Naive thymus-derived CD4-positive, alpha-beta T cell (primary cell): Measurements from ENCODE around the gene FBXW7. TPM values are rescaled to one million over a fixed set of nuclear protein-coding genes. Genes with fewer than 3 reads are reported as not detected.

ENCODE experiments used
- ATAC-seq: fragments of 150-1000 bp; cut with Tn5 transposase; 2 replicates; pipeline ENCODE4 v1.10.0; 2021; ENCODE audit warnings: mild to moderate bottlenecking, moderate library complexity
- CTCF ChIA-PET: fragments of 350-600 bp; sonication (Branson Sonifier 250); formaldehyde crosslinking; loops from one replicate; lab custom pipeline; 2021; ENCODE audit warnings: antibody characterized with exemption; lab: Charles Lee
- POLR2A ChIA-PET: fragments of 350-600 bp; sonication (Branson Sonifier 250); formaldehyde crosslinking; loops from one replicate; lab custom pipeline; 2021; ENCODE audit warnings: antibody characterized with exemption, inconsistent platforms; lab: Charles Lee
- DNase-seq, 9 donors: peaks; one replicate each; pipeline versions ENCODE4 v3.0.0 to v3.0.0-alpha.2; 2020 to 2022; ENCODE audit warnings: mixed read lengths in 1 of 9
- H3K27ac ChIP-seq: one replicate; pipeline ENCODE4 v1.7.0; 2013; ENCODE audit warnings: mild to moderate bottlenecking, low read depth, low read length, moderate library complexity
- H3K27me3 ChIP-seq, 2 donors: one replicate each; pipeline ENCODE4 v1.7.0; 2013; ENCODE audit warnings: low read length in 2 of 2, mild to moderate bottlenecking in 2 of 2, moderate library complexity in 2 of 2; ENCODE audit not compliant: control insufficient read depth in 2 of 2, insufficient read depth in 2 of 2
- H3K36me3 ChIP-seq, 3 experiments: 1 replicate in 2 of 3; 2 replicates in 1 of 3; pipeline ENCODE4 v1.7.0; 2013; ENCODE audit warnings: low read length in 3 of 3, mild to moderate bottlenecking in 3 of 3, moderate library complexity in 1 of 3; ENCODE audit not compliant: insufficient read depth in 3 of 3, control insufficient read depth in 2 of 3
- H3K4me1 ChIP-seq, 2 donors: one replicate each; pipeline ENCODE4 v1.7.0; 2013; ENCODE audit warnings: low read length in 2 of 2, mild to moderate bottlenecking in 2 of 2, moderate library complexity in 1 of 2; ENCODE audit not compliant: control insufficient read depth in 2 of 2, insufficient read depth in 2 of 2
- H3K4me3 ChIP-seq: 2 replicates; pipeline ENCODE4 v1.7.0; 2013; ENCODE audit warnings: mild to moderate bottlenecking, low read length
- H3K9me3 ChIP-seq, 3 experiments: 1 replicate in 2 of 3; 2 replicates in 1 of 3; pipeline ENCODE4 v1.7.0; 2013; ENCODE audit warnings: low read length in 3 of 3; ENCODE audit not compliant: control insufficient read depth in 2 of 3
- H3K27ac Mint-ChIP-seq, 9 donors: one replicate each; pipeline ENCODE4 v1.8.0; 2020 to 2022; ENCODE audit warnings: mixed read lengths in 9 of 9, mild to moderate bottlenecking in 8 of 9, moderate library complexity in 5 of 9, inconsistent platforms in 2 of 9
- H3K27me3 Mint-ChIP-seq, 5 donors: one replicate each; pipeline ENCODE4 v1.8.0; 2021 to 2022; ENCODE audit warnings: mixed read lengths in 5 of 5, mild to moderate bottlenecking in 1 of 5
- H3K36me3 Mint-ChIP-seq, 5 donors: one replicate each; pipeline ENCODE4 v1.8.0; 2020 to 2022; ENCODE audit warnings: mixed read lengths in 5 of 5, mild to moderate bottlenecking in 3 of 5, inconsistent platforms in 1 of 5
- H3K4me1 Mint-ChIP-seq, 7 donors: one replicate each; pipeline ENCODE4 v1.8.0; 2020 to 2022; ENCODE audit warnings: mixed read lengths in 7 of 7, mild to moderate bottlenecking in 3 of 7, inconsistent platforms in 1 of 7
- H3K4me3 Mint-ChIP-seq, 10 donors: one replicate each; pipeline ENCODE4 v1.8.0; 2020 to 2022; ENCODE audit warnings: mild to moderate bottlenecking in 10 of 10, mixed read lengths in 10 of 10, moderate library complexity in 6 of 10, inconsistent platforms in 2 of 10
- H3K9me3 Mint-ChIP-seq, 11 donors: one replicate each; pipeline ENCODE4 v1.8.0; 2020 to 2022; ENCODE audit warnings: mixed read lengths in 11 of 11, mild to moderate bottlenecking in 4 of 11, inconsistent platforms in 1 of 11, moderate library complexity in 1 of 11
- intact Hi-C, 2 donors: fragments of 100-400 bp; cut with micrococcal nuclease; formaldehyde crosslinking; loops; one replicate each; pipeline ENCODE4 v1.15.1; 2023
- polyA plus RNA-seq, 2 donors: library from polyadenylated mRNA; unstranded; fragments of 300-500 nt; fragmentation: Illumina TruSeq; gene quantifications; one replicate each; pipeline ENCODE4 v1.2.3, GENCODE V29; 2021
- total RNA-seq, 6 experiments: library from RNA in 5 of 6; stranded (reverse) in 5 of 6; gene quantifications; 1 replicate in 5 of 6; 2 replicates in 1 of 6; pipeline ENCODE4 v1.2.3 and lab custom pipeline; 2021 to 2026

FBXW7 gene
- total and polyA plus RNA-seq, 7 experiments from 2014 or later = 40.4 to 139 (median 114) TPM

DNA sequence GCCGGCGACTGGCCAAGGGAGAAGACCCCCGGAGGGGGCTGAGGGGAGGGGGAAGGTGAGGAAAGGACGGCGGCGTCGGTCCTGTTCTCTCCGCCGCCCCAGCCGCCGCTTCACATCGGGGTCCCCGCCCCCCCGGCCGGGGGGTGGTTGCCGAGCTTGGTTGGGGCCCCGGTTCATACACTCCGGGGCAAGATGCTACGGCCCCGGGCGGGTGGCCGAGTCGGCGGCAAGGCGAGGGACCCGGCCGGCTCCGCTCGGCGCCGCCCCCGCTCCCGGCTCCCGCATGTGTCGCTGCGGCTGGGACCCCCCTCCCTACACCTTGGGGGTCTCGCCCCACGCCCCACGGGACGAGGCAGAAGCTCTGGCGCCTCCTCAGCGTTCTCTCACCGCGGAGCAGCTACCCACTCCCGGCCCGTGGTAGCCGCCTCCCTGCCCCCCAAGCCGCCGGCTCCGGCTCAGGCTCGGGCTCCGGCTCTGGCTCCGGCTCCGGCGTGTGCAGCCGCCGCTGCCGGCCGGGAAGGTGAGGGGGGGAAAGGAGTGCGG, 461 bp downstream of the FBXW7 start:
- Histone ChIP-seq H3K27me3 (no peaks in the 10 kb centered on the region), H3K36me3 (peaks cover 0 to 23% (median 0%) of the 10 kb centered on the region in 3 experiments), H3K4me3 (peak overlapping the region; percentile 74), H3K9me3 (no peaks in the 10 kb centered on the region), H3K27ac (peak overlapping the region; percentile 90), H3K4me1 (peaks cover 29 to 55% of the 10 kb centered on the region in 2 donors)
- intact Hi-C loops = loop anchor here (2.0 to 10.0 kb wide), 6 partner anchors 19 to 897 kb away; no protein-coding TSS in a partner anchor
- Mint-ChIP-seq H3K9me3 (peaks cover 0 to 3% (median 0%) of the 10 kb centered on the region in 11 donors), H3K36me3 (peaks cover 0 to 35% (median 14%) of the 10 kb centered on the region in 5 donors), H3K27me3 (no peaks in the 10 kb centered on the region), H3K4me3 (peak overlapping the region; percentile 90 to 99 (median 97)), H3K4me1 (peaks cover 46 to 84% (median 67%) of the 10 kb centered on the region in 7 donors), H3K27ac (peak overlapping the region in 8 of 9 donors; percentile 93 to 99 (median 97))
- ATAC-seq (peak; percentile 0), DNase-seq (peak in 5 of 9 donors; percentile 19 to 43 (median 36))
- POLR2A ChIA-PET = interaction anchor here (0.5 to 6.6 kb wide), 17 partner anchors 9 to 1435 kb away, joined by 3 to 76 read pairs (median 4); partner anchors contain the start of genes TIGD4 and TMEM154
- CTCF ChIA-PET = no interaction called here

DNA sequence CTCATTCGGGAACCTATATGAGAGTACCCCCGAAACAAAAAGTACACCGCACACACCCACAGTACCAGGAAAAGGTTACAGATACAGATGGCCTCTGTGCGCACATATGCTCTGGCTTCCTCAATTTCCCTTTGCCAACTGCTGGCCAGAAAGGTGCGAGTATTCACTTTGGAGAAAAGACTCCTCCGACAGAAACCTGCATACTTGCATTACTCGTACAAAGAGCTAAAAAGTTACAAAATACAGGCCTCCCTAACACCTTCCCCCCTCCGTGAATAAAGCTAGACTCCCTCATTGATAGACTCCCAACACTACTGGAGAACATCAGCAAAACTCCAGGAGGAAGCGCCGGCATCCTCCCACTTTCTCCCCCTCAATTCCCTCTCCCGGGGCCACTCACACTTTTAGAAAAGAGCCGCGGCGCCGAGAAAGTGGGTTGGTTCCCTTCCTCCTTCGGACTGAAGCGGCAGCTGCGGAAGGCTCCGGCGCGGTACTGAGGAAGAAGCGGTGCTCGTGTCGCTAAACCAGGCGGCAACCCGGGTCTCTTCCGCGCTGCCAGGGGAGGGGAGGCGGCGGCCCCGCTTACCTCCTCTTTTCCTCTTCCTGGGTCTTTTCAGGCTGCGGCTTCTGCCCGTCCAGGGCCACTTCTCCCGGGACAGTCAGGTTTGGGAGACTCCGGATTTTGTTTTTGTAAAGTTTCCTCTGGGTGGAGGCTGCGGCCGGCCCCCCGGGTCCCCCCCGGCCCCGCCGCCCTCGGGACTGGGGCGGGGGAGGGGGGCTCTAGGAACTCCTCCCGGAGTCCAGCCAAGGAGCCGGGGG, 1.1 kb downstream of the FBXW7 start:
- no peaks in the 10 kb centered on the region for H3K9me3 ChIP-seq
- Mint-ChIP-seq H3K27me3 (no peaks in the 10 kb centered on the region), H3K36me3 (peaks cover 0 to 34% (median 12%) of the 10 kb centered on the region in 5 donors), H3K4me3 (peak overlapping the region; percentile 90 to 99 (median 96)), H3K4me1 (peaks cover 44 to 82% (median 66%) of the 10 kb centered on the region in 7 donors), H3K9me3 (peaks cover 0 to 3% (median 0%) of the 10 kb centered on the region in 11 donors), H3K27ac (peak overlapping the region; percentile 56 to 95 (median 90))
- DNase-seq = peak; percentile 30 to 65 (median 53)
- peak overlapping the region; percentile 90 for H3K27ac ChIP-seq
- intact Hi-C loops = loop anchor here (1.0 to 10.0 kb wide), 7 partner anchors 10 to 898 kb away; no protein-coding TSS in a partner anchor
- peaks cover 29 to 52% of the 10 kb centered on the region in 2 donors for H3K4me1 ChIP-seq
- H3K36me3 ChIP-seq = peaks cover 0 to 16% (median 0%) of the 10 kb centered on the region in 3 experiments
- H3K4me3 ChIP-seq = peak overlapping the region; percentile 74
- no peak for ATAC-seq
- ChIA-PET CTCF (no interaction called here), POLR2A (interaction anchor here (0.7 to 6.6 kb wide), 9 partner anchors 9 to 145 kb away, joined by 3 to 76 read pairs (median 7); partner anchors contain the start of gene TMEM154)
- H3K27me3 ChIP-seq = no peaks in the 10 kb centered on the region

- CTCF ChIA-PET = no interaction called here
- ATAC-seq (no peak), DNase-seq (no peak)
- Mint-ChIP-seq H3K36me3 (peaks cover 0 to 24% (median 14%) of the 10 kb centered on the region in 5 donors), H3K4me1 (peaks cover 31 to 73% (median 53%) of the 10 kb centered on the region in 7 donors), H3K27ac (peak overlapping the region in 1 of 9 donors; percentile 29), H3K27me3 (no peaks in the 10 kb centered on the region), H3K4me3 (peak overlapping the region in 4 of 10 donors; percentile 9 to 99 (median 77)), H3K9me3 (peaks cover 0 to 3% (median 0%) of the 10 kb centered on the region in 11 donors)
- Histone ChIP-seq H3K9me3 (no peaks in the 10 kb centered on the region), H3K36me3 (peaks cover 0 to 12% (median 0%) of the 10 kb centered on the region in 3 experiments), H3K4me1 (peaks cover 12 to 27% of the 10 kb centered on the region in 2 donors), H3K4me3 (no peak overlapping the region), H3K27ac (no peak overlapping the region), H3K27me3 (no peaks in the 10 kb centered on the region)
- POLR2A ChIA-PET = interaction anchor here (0.6 kb wide), 1 partner anchor 14 kb away, joined by 3 read pairs; no protein-coding TSS in a partner anchor
- intact Hi-C loops = loop anchor here in 1 of 2 donors (10.0 kb wide), 1 partner anchor 583 kb away; no protein-coding TSS in a partner anchor
Measured at GRCh38 chr4:152531479-152531878, 4.4 kb downstream of the FBXW7 start.

DNA sequence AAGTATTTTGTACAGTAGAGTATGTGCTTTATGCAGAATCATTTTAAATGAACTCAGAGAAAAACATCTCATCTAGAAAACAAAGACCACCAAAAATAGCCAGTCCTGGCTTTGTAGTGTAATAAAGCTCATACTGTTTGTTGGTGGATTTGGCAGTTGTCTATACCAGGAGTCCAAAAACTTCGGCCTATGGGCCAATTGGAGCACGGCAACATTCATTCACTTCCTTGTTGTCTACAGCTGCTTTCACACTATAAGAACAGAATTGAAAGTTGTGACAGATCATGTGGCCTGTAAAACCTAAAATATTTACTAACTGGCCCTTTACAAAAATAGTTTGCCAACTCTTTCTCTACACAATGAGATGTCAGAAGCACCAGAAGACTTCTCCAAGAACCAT, 5.3 kb downstream of the FBXW7 start:
- intact Hi-C loops = loop anchor here in 1 of 2 donors (10.0 kb wide), 1 partner anchor 584 kb away; no protein-coding TSS in a partner anchor
- DNase-seq (no peak), ATAC-seq (no peak)
- Mint-ChIP-seq H3K9me3 (no peaks in the 10 kb centered on the region), H3K36me3 (peaks cover 0 to 29% (median 14%) of the 10 kb centered on the region in 5 donors), H3K27ac (peak overlapping the region in 1 of 9 donors; percentile 29), H3K4me1 (peaks cover 32 to 81% (median 58%) of the 10 kb centered on the region in 7 donors), H3K4me3 (peak overlapping the region in 3 of 10 donors; percentile 32 to 50 (median 38)), H3K27me3 (no peaks in the 10 kb centered on the region)
- H3K9me3 ChIP-seq = no peaks in the 10 kb centered on the region
- H3K36me3 ChIP-seq = peaks cover 0 to 9% (median 0%) of the 10 kb centered on the region in 3 experiments
- ChIA-PET POLR2A (no interaction called here), CTCF (interaction anchor here (0.9 to 1.8 kb wide), 2 partner anchors 30 to 110 kb away, joined by 4 to 8 read pairs; no protein-coding TSS in a partner anchor)
- H3K4me1 ChIP-seq = peaks cover 12 to 27% of the 10 kb centered on the region in 2 donors
- H3K27ac ChIP-seq = no peak overlapping the region
- no peaks in the 10 kb centered on the region for H3K27me3 ChIP-seq
- H3K4me3 ChIP-seq = no peak overlapping the region

DNA sequence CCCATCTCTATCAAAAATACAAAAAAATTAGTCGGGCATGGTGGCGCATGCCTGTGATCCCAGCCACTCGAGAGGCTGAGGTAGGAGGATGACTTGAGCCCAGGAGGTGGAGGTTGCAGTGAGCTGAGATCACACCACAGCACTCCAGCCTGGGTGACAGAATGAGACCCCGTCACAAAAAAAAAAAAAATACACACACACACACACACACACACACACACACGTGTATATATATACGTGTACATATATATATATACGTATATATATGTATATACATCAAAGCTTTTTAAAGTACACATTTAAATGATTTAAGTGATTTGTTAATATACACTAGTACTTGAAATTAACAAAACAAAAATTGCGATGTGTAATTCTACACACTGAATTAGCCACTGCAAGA, 6.0 kb downstream of the FBXW7 start:
- Histone ChIP-seq H3K36me3 (peaks cover 0 to 4% (median 0%) of the 10 kb centered on the region in 3 experiments), H3K27ac (no peak overlapping the region), H3K27me3 (no peaks in the 10 kb centered on the region), H3K9me3 (no peaks in the 10 kb centered on the region), H3K4me3 (no peak overlapping the region), H3K4me1 (peaks cover 17 to 27% of the 10 kb centered on the region in 2 donors)
- DNase-seq = no peak
- no peak overlapping the region for H3K27ac Mint-ChIP-seq
- peaks cover 35 to 87% (median 63%) of the 10 kb centered on the region in 7 donors for H3K4me1 Mint-ChIP-seq
- H3K36me3 Mint-ChIP-seq = peaks cover 0 to 33% (median 14%) of the 10 kb centered on the region in 5 donors
- H3K27me3 Mint-ChIP-seq = no peaks in the 10 kb centered on the region
- peak overlapping the region in 2 of 10 donors; percentile 29 to 38 for H3K4me3 Mint-ChIP-seq
- intact Hi-C loops = loop anchor here in 1 of 2 donors (10.0 kb wide), 1 partner anchor 585 kb away; no protein-coding TSS in a partner anchor
- ChIA-PET CTCF (interaction anchor here (0.9 to 1.8 kb wide), 2 partner anchors 29 to 111 kb away, joined by 4 to 8 read pairs; no protein-coding TSS in a partner anchor), POLR2A (no interaction called here)
- H3K9me3 Mint-ChIP-seq = no peaks in the 10 kb centered on the region
- ATAC-seq = no peak

DNA sequence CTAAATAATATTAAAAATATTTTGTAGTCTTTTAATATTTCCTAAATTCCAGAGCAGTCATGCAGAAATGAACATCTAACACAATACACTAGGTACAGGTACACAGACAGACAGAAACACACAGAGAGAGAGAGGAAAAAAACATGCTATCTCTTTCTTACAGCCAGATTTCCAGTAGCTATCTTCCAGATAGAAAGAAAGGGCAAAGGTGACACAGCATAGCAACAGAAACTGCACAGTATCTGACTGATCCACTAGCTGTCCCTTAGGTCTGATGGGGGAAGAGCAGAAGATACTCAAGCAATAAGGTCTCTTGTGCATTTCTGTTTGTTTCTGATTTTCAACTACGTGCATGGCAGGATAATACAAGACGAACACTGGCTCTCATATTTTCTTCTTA, 7.8 kb downstream of the FBXW7 start:
- peaks cover 0 to 37% (median 12%) of the 10 kb centered on the region in 5 donors for H3K36me3 Mint-ChIP-seq
- H3K27ac Mint-ChIP-seq = no peak overlapping the region
- peaks cover 45 to 87% (median 72%) of the 10 kb centered on the region in 7 donors for H3K4me1 Mint-ChIP-seq
- H3K4me3 Mint-ChIP-seq = no peak overlapping the region
- no peaks in the 10 kb centered on the region for H3K9me3 Mint-ChIP-seq
- ATAC-seq (no peak), DNase-seq (no peak)
- Histone ChIP-seq H3K27me3 (no peaks in the 10 kb centered on the region), H3K9me3 (no peaks in the 10 kb centered on the region), H3K36me3 (peaks cover 0 to 4% (median 0%) of the 10 kb centered on the region in 3 experiments), H3K4me1 (peaks cover 14 to 24% of the 10 kb centered on the region in 2 donors), H3K4me3 (no peak overlapping the region), H3K27ac (no peak overlapping the region)
- ChIA-PET POLR2A (no interaction called here), CTCF (no interaction called here)
- no peaks in the 10 kb centered on the region for H3K27me3 Mint-ChIP-seq
- intact Hi-C loops = no loop called here
